GM18951 (cell line): ENCODE data around the gene HIRA.

Source experiments
- POLR2A ChIP-seq: IDR thresholded peaks from 4 replicates; pipeline ENCODE4 v1.6.1; 2011; ENCODE audit warnings: mild to moderate bottlenecking; ENCODE audit not compliant: insufficient read length, insufficient read depth; ENCODE audit errors: extremely low read depth
- in situ Hi-C: fragments of 300-500 bp; cut with MboI; formaldehyde crosslinking; loops from one replicate; pipeline ENCODE4 v1.12.0; 2022; ENCODE audit warnings: low sequenced_read_pairs, mixed read lengths, inconsistent platforms; ENCODE audit not compliant: unreplicated experiment

The HIRA gene

DNA sequence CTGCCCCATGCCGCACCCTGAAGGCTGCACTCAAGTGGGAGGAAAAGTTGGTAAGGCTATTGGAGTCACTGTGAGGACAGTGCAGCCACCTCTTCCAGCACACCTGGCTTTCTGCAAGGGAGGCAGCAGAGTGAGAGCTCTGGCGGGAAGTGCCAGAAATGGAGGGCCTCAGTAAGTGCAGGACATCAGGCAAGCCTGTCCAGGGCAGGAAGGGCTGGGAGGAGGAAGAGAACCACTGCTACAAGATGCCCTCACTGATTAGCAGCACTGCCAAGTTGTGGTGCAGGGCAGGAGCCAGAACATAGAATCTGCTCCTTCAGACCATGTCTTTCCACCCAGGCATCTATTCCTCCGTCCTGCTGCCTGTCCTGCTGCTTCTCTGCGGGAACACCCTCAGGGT, 78.8 kb downstream of the HIRA start:
- in situ Hi-C loops: no loop called here
- no peak for TF ChIP-seq POLR2A

GRCh38 chr22:19352217-19352616, 79.3 kb downstream of the HIRA start:
- TF ChIP-seq POLR2A: no peak
- in situ Hi-C loops: no loop called here

- no peak for TF ChIP-seq POLR2A
- in situ Hi-C loops: no loop called here
Observed at GRCh38 chr22:19351604-19352003, 79.9 kb downstream of the HIRA start.

- TF ChIP-seq POLR2A: no peak
- in situ Hi-C loops: no loop called here
Observed at GRCh38 chr22:19350947-19351346, 80.6 kb downstream of the HIRA start.

- in situ Hi-C loops: no loop called here
- no peak for TF ChIP-seq POLR2A
Observed at GRCh38 chr22:19350476-19350859, 81.1 kb downstream of the HIRA start.

DNA sequence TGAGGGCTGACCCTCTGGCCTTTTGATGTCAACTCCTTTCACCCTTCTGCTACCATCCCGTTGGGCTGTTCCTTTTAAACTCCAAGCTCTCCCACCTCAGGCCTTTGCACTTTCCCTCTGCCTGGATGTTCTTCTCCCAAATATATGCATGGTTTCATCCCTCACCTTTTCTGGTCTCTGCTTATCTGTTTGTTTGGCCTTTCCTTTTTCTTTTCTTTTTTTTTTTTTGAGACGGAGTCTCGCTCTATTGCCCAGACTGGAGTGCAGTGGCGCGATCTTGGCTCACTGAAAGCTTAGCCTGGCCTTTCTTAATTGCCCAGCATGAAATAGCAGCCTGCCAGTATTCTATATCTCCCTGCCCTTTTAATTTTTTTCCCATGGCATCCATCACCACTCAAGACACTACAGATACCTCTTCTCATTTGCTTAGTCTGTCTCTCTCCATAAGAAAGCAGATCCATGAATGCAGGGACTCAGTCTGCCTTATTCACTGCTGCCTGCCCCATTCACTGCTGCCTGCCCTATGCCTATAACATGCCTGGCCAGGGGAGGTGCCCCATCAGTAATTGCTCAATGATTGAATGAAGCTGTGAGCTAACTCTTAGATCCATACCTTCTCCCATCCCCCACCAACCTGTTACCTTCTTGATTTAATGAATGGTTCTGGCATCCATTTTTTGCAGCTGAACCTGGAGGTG, 81.6 kb downstream of the HIRA start:
- in situ Hi-C loops: no loop called here
- TF ChIP-seq POLR2A: no peak

DNA sequence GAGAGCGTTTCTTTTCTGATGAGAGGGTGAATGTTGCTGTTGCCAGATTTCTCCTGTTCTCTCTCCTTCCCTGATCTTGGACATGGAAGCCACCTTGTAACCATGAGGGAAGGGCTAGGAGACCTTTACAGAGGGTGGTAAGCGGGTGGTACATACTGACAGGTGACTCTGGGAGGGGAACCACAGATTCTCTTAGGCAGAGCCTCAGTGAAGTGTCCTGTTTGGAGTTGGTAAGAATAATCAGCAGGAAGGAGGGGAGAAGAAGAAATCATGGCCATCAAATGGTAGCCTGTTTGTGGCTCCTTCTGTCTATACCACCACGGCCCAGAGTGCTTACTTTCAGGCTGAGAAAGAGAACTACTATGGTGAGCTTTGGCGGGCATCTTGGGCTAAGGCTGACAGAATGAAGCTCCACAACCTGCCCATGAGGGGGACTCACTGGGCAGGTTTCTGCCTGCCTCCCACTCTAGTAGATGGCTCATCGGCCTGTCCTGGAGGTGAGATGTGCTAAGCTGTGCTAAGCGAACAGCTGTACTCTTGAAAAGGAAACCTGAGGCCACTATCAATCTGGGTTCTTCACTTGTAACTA, 84.8 kb downstream of the HIRA start:
- TF ChIP-seq POLR2A: no peak
- in situ Hi-C loops: no loop called here

- no peak for TF ChIP-seq POLR2A
- in situ Hi-C loops: no loop called here
Observed at GRCh38 chr22:19344420-19344819, 87.1 kb downstream of the HIRA start.

GRCh38 chr22:19343470-19343869, 88.1 kb downstream of the HIRA start:
- in situ Hi-C loops: no loop called here
- no peak for TF ChIP-seq POLR2A

GRCh38 chr22:19341500-19341899, 90.0 kb downstream of the HIRA start:
- in situ Hi-C loops: no loop called here
- TF ChIP-seq POLR2A: no peak

DNA sequence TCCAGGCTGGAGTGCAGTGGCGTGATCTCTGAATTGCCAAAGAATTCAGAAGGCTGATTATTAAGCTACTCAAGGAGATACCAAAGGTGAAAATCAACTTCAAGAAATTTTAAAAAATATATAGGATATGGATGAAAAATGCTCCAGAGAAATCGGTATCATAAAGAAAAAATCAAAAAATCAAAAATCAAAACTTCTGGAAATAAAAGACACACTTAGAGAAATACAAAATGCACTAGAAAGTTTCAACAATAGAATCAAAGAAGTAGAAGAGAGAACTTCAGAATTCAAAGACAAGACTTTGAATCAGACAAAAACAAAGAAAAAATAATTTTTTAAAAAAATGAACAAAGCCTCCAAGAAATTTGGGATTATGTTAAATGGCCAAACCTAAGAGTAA, 94.4 kb downstream of the HIRA start:
- TF ChIP-seq POLR2A: no peak
- in situ Hi-C loops: no loop called here

DNA sequence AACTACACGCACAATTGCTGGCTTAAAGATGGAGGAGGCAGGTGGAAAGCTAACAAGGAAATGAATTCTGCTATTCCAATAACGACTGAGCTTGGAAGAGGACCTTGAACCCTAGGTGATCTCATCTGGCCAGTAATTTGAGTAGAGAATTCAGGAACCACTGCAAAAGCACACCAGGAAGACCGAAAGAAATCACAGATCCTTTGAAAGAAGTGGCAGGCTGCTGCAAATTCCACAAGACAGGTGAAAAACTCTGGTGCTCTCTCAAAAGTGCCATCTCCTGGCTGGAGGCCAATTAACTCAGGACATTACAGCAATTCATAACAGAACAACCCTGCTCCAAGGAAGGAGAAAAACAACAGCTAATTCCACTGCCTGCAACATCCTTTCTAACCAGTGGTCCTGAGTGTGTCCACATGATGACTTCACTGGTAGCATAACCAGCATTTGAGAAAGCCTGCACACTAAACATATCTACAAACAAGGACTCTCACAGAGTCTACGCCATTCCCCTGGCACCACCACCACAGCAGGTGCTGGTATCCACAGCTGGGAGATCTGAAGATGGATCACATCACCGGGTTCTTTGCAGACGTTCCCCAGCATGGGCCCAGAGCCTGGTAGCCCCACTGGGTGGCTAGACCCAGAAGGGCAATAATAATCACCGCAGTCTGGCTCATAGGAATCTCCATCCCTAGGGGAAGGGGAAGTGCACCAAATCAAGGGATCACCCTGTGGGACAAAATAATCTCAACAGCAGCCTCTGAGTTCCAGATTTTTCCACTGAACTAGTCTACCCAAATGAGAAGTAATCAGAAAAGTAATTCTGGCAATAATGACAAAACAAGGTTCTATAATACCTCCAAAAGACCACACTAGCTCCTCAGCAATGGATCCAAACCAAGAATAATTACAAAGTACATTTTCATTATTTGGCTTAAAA, 95.1 kb downstream of the HIRA start:
- in situ Hi-C loops: no loop called here
- TF ChIP-seq POLR2A: no peak

- in situ Hi-C loops: no loop called here
- TF ChIP-seq POLR2A: no peak
Observed at GRCh38 chr22:19331975-19332374, 99.6 kb downstream of the HIRA start.
